Glomerular endothelial cell (primary cell): Measurements from ENCODE around the gene FLRT1. TPM values are rescaled to one million over a fixed set of nuclear protein-coding genes. Genes with fewer than 3 reads are reported as not detected.

ENCODE experiments used
- DNase-seq: peaks from one replicate; pipeline ENCODE4 v3.0.0-alpha.2; 2011; ENCODE audit warnings: low read depth, low spot score; ENCODE audit errors: extremely low read depth
- total RNA-seq: library from RNA; depleted of rRNA; stranded (reverse); fragments of >200 nt; gene quantifications from 2 replicates; pipeline ENCODE4 v1.2.3, GENCODE V29; 2015

Gene FLRT1
- total RNA-seq, 1 donor from 2014 or later: not detected

DNA sequence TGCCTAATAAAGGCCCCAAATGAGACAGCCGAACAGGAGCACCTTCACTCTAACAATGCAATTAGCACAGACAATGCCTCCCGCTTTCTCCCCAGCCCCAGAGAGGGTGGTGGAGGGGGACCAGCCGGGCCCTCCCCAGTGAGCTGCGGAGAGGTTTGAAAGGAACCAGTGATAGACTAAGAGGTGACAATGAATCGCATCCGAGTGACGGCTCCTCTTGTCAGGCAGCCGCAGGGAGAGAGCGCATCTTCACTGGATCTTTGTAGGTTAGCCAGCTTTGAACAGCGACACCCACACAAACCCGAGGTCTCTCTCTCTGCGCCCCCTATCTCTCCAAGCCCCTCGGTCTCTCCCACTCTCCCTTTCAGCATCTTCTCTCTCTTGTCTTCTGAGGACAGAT is 28.0 kb downstream of the FLRT1 start:
- no peak for DNase-seq

DNA sequence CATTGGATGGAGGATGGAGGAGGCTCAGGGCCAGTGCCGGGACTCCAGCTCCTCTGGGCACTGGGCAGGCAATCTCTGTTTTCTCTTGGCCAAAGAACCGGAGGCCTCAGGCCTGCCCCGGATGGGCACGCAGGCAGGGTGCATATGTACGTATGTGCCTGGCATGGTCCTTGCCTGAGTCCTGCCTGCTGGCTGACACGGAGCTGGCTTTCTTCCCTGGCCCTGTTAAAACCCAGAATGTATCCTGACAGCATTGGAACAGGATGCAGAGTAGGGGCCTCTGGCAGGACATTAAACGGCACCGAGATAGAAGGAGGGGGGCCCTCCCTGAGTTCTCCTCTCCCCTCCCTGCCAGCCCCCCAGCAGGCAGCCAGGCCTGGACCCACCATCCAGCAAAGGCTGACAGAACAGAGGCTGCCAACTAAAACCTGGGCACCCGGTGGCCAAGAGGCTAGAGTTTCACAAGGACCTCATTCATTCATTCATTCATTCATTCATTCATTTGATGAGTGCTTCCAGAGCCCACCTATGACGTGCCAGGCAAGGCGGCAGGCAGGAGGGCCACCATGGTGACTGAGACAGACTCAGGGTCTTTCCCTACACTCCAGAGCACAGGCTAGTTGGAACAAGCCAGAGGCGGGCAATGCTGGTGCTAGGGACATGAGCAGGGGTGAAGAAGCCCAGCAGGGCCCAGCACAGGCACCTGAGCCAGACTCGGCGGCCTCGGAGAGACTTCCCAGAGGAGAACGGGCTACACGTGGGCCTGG is 28.8 kb downstream of the FLRT1 start:
- no peak for DNase-seq

DNA sequence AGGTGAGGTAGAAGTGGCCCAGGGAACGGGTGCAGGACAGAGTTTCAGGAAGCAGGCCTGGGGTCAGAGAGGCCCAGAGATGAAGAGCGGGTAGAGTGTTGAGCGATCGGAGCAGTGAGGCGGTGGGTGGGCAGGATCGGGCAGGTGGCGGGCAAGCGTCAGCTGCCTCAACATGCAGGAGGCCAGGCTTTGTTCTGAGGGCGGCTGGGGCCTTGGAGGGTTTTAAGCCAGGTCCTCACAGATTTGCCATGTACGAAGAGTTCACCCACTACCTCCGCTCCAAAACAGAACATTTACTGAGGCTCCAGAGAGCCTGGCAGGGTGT is 29.4 kb downstream of the FLRT1 start:
- no peak for DNase-seq

DNA sequence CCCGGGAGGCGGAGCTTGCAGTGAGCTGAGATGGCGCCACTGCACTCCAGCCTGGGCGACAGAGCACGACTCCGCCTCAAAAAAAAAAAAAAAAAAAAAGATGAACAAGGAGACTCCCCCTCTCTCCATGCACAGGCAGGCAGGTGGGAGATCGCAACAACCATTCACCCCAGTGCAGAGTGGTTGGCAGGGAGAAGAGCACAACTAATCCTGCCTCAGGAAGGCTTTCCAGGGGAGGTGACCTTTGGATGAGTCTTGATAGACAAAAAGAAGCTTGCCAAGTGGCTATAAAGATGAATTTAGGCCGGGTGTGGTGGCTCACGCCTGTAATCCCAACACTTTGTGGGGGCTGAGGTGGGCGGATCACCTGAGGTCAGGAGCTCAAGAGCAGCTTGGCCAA is 30.0 kb downstream of the FLRT1 start:
- no peak for DNase-seq

DNA sequence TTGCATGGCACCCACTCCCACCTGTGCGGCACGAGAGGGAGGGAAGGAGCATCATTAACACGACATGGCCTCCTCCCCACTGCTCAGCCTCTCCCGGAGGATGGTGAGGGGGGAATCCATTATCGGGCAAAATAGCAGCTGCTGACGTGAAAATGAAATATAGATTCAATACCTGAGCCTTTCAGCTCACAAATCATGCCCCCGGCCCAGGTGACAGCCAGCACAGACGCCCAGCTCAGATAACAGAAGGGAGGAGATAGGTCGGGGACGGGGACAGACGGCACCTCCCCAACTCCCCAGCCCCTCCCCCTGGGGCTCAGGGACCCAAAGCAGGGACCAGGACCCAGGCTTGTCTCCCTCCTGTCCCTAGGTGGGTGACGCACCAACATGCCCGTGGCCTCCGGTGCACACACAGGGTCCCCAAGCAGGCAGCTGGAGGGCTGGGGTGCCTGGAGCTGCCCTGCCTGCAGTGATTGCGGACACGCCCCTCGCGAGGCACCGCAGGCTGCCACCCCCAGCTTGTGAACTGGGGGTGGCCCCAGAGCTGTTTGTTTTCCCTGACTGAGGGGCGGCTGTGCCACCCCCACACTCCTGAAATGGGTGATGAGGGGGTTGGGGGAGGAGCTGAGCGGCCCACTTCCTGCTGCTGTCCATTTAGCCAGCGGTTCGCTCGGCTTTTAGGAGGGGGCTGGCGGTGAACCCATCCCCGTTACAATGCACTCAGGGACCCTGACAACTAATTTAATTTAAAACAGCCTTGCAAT is 31.7 kb downstream of the FLRT1 start:
- no peak for DNase-seq

DNA sequence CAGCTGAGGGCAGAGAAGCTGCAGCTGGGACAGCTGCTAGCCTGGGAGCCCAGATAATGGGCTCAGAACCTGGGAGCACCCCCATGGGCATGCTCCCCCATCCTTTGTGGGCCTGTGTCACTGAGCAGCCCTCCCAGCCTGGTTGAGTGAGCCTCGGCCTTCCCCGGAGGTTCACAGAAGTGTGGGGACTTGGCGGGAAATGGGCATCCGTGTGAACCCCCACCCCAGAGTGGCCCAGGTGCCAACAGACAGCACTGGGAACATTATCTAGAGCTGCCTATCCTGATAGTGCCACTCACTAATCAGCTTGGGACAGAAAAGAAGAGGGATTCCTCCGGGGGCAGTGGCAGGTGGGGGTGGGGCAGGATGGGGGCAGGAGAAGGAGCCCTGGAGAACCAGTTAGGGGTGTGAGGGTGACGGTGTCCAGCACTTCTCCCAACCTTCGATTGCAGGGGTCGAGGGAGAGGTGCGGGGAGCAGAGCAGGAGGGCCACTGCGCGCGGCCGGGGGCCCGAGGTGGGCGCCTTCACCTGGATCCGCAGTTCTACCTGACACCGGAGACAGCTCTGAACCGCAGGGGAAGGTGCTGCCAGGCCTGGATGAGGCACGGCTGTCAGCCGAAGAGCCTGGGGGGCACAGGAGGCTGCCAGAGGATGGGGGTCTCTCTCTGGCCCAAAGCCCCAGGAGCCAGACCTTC is 33.1 kb downstream of the FLRT1 start:
- DNase-seq: no peak

DNA sequence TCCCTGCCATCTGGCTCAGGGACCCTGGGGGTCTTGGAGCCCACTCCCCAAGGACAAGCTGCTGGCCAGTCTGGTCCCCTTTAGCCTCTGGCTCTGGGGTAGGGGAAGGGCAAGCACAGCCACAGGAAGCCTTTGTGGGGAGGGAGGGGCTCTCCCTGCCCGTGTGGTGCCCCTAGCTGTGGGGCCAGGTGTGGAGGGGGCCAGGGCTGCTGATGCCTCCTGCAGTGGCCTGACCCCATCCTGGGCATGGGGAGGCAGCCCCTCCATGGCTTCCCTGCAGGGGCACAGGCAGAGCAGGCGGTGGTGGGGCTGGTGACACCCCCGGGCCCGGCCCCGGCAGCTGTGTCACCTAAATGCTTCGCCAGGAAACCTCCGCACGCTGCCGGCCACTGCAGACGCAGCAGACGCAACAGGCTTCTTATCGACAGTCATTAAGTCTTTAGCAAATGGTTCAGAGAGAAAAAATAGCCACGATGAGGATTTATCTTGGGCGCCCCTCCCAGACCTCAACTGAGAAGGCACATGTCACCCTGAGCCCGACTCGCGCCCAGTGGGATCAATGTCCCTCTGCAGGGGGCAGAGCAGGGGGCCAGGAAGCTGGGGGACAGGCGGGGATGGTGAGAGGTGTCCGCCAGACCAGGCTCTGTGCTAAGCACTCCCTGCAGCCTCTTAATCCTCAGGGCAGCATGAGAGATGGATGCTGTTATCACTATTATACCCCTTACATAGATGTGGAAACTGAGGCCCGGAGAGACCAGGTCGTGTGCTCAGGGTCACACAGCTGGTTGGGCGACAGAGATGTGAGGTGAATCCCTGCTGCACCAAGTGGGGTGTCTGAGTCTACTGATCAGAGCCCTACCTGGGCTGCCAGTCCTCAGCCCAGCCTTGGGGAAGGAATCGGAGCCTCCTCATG is 33.9 kb downstream of the FLRT1 start:
- no peak for DNase-seq

DNA sequence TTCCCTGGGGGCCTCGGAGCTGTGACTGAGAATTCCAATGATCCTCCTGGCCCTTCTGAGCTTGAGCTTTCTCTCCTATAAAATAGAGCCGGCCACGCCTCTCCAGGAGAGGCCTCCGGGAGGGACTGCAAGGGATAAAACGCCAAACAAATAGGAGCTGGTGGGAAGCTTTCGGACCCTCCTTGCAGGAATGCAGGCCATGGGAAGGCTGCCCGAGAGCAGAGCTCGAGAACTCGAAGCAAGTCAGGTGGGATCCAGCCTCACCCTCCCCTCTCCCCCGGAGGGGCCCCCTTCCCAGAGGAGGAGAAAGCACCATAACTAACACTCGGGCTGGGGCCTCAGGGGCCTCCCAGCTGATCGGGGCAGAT is 34.6 kb downstream of the FLRT1 start:
- DNase-seq: no peak

DNA sequence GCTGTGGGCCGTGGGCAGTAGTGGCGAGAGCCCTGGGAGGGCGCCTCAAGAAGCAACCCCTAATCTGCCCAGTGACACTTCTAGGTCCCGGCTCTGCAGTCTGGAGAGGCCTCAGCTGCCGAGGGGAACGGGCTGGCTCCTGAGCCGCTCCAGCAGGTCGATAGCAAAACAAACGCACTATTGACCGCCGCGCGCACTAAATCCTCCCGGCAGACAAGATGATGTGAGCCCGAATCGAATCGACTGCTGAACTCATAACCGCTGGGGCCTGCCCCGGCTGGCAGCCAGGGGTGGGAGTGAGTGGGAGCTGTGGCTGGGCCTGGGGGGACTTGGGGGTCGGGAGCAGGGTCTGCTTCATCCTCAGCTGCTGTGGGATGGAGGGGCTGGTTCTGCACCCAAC is 36.1 kb downstream of the FLRT1 start:
- no peak for DNase-seq

DNA sequence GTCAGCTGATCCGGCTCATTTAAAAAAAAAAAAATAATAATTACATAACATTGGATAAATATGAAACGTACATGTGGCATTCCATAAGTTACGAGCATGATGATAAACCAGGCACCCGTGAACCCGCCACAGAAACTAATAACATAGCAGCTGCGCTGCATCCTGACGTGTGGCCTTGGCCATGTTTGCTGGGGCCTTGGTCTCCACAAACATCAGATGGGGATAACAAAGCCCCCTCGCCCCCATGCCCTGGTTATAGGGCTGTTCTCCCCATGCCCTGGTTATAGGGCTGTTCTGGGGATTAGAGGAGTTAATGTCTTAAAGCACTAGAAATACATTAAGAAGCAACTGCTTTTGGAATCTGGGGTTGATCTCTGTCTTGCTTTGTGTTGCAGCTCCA is 36.7 kb downstream of the FLRT1 start:
- DNase-seq: no peak

DNA sequence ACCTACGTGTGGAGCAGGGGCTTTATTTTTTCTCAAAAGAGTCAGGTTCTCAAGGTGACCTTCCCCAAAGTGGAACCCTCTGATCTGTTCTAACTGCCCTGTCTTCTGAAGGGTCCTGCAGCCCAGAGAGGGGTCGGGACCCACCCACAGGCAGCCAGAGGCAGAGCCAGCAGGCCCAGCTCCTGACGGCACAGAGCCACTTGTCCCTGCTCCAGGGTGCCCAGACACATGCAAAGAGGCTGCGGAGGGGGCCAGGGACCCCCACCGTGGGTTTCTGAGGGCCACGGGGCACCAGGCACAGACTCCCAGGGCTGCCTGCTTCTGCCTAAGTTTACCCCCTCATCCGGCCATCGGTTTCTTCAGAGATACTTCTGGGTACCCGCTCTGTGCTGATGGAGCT is 37.1 kb downstream of the FLRT1 start:
- DNase-seq: no peak

DNA sequence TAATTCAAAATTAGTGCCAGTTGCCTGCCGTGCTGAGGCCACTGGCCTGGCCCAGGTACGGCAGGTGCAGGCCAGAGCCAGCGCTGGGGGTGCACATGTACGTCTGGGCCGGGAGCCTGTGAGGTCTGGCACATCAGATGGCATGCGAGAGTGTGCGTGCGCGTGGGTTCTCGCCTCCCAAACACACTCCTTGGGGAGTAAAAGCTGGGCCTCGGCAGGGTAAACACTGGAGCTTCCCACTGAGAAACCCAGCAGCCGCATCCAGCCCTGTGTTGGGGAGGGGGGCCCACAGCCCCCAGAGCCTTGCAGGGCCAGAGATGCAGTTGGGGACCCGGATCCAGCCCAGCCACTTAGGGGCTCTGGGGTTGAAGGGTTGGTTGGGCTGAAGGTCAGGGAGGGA is 37.8 kb downstream of the FLRT1 start:
- no peak for DNase-seq

DNA sequence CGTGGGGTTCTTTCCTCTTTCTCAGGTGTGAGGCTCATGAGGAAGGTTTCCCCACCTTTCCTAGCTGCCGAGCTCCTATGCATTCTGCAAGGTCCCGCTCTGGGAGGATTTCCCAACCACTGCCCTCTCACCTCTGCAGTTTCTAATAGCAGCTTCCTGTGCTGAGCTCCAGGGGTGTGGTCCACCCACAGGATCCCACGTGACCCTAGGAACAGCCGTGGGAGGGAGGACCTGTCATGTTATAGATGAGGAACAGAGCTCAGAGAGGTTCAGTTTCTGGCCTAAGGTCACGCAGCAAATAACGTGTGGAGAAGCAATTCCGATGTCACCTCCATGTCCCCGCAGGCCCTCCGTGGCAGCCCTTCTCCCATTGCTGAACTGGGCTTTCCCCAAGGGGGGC is 38.5 kb downstream of the FLRT1 start:
- DNase-seq: no peak

DNA sequence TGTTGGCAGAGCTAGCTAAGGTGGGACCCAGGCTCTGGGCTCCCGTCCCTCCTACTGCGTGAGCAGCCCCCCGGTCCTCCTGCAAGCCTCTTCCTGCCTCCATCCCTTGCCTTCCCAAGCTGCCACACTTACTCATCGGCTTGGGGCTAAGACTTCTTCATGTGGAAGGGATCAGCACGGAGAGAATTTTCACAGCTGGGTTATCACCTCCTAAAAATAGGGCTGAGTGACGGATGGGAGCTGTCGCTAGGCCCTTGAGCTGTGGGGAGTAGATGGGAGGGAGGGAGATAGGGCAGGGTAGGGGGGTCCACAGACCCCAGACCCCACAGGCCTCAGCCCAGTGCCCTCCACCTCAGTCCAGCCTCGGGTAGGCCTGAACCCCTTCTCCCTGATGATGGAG is 41.0 kb downstream of the FLRT1 start:
- no peak for DNase-seq

DNA sequence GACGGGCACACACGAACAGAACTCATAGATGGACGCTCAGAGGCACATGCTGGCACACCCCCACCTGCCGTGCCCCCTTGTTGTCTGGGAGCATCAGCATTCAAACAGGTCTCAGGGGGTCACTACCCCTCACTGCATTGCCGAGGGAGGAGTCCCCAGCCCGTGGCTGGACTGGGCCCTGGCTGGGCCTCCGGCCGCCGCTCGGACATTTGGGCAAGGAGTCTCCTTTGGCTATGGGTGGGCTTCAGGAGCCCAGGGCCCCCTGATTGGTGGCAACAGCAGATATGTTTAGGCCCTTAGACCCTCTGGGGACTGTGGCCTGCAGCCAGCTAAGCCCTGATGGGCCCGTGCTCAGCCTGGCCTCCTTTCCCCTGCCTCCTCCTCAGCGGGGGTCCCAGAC is 41.9 kb downstream of the FLRT1 start:
- no peak for DNase-seq

DNA sequence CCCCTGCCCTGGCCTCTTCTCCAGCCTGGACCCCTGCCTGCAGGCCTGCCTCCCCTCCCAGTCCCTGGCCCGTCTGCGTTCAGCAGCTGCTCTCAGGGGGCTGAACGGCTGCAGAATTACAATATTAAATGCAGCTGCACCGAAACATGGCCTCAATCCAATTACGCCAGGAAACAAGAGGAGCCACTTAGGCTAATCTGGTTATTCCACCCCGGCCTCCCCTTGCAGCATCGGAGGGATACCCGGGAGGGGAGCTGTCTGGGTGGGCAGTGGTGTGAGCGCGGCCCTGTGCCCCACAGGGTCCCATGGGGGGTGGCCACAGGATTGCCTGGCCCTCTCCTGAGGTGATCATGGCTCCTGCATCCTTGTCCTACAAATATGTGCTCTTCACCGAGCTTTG is 42.6 kb downstream of the FLRT1 start:
- DNase-seq: no peak

DNA sequence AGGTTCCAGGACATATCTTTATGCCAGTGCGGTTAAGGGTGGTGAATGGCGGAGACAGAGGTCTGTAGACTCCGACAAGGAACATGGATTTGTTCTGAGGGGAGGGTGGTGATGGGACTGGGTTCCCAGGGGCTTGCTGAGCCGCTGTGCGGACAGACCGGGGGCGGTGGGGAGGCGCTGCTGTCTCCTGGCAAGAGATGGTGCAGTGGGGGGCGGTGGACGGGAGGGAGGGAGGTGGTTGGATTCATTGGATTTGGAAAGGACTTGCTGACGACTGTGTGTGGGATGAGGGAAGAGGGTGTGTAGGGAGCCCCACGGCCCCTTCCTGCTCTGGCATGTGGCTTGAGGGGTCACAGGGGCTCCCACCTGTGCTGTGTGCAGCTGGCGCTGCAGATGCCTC is 43.2 kb downstream of the FLRT1 start:
- no peak for DNase-seq

DNA sequence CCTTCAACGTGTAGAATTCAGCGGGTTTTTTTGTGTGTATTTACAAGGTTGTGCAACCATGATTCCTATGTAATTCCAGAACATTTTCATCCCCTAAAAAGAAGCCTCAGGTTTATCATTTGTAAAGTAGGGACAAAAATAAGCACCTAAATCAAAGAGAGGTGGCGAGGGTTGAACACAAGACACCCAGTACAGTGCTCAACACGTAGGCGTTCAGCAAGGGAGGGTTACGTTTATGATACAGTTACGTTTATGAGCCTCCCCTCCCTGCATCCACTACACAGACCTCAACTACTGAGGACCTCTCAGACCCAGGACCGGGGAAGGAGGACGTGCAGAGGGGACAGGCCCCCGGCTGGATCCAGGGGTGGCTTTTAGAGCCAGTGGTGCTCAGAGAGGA is 44.7 kb downstream of the FLRT1 start:
- DNase-seq: no peak

DNA sequence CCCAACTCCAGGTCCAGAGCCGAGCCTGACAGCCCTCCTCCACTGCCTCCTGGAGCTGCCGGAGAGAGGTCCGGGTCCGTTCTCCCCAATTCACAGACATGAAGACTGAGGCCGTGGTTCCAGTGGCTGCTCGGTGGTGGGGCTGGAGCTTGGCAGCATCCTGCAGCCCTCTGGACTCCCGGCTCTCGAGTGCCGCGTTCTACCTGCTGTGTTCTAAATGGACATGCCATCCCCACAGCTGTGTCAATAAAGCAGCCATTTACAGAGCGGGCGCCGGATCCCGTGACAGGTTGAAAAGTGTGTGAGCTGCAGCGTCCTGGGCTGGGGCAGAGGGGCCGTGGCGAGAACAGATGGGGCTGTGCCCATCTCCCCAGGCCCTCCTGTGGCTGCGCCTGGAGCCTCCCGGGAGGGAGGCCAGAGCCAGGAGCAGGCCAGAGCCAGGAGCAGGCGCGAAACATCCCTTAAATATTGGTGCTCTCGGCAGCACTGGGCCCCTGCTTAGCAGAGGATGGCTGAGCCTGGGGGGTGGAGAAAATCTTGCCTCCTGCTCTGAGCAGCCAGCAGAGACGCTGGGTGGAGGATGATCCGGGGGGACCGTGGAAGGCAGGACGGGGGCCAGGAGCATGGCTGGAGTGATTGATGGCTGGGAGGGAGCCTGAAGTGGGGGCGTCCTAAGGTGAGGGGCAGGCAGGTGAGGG is 46.2 kb downstream of the FLRT1 start:
- DNase-seq: no peak

DNA sequence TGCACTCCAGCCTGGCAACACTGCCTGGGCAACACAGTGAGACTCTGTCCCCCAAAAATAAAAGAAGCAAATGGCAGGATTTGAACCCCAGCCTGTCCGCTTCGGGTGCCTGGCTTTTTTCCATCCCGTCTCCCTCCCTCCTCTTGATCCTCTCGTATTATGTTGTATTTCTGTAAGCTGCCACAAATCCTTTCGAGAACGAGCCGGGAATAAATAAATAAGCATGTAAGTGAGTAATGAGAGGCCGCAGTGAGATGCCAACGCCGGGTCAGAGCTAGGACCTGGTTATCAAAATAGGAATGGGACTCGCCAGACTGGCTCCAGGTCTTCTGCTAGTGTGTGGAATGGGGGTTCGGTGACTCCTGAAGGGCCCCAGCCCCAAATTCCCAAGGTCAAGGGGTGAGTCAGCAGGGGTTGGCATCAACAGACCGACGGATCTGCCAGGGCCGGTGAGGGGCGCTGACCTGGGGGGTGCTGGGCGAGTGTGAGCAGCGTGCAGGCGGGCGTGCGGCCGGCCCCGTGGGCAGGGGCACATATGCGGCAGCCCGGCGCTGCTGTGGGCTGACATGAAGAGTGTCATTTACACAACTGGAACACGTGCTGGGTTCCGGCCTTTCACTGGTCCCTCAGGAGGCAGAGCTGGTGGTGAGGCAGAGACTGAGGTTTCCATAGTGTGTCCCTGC is 47.8 kb downstream of the FLRT1 start:
- no peak for DNase-seq
